ENCODE measurements around the gene NFIC. TPM values are rescaled to one million over a fixed set of nuclear protein-coding genes. Genes with fewer than 3 reads are reported as not detected.

NFIC gene
- total and polyA plus RNA-seq, 3 donors from 2014 or later, result 56.5 to 127 (median 113) TPM

GRCh38 chr19:3409346-3410064 is 43.1 kb downstream of the NFIC start:
- Histone ChIP-seq H3K36me3 (ENCODE audit: low read depth, missing control alignments) (no peaks in the 10 kb centered on the region), H3K4me1 (peaks cover 33% of the 10 kb centered on the region), H3K9me3 (no peaks in the 10 kb centered on the region), H3K27me3 (no peaks in the 10 kb centered on the region), H3K4me3 (no peak overlapping the region), H3K27ac (peak overlapping the region; percentile 69 to 97)
- TF ChIP-seq CTCF (IDR thresholded peaks at IDR 0.05), result no peak
- no peak for TF ChIP-seq POLR2A (IDR thresholded peaks at IDR 0.05)
- peak; percentile 74 for DNase-seq
- 56 to 70% methylated on average over 25 to 30 of the region's 30 CpGs for WGBS, 2 donors
- intact Hi-C loops (cut with DNase I; ENCODE audit: low total_unique reads), result no loop called here

- WGBS, 2 donors, result 74 to 84% methylated on average over 13 of the region's 13 CpGs
- no peak overlapping the region for H3K27ac ChIP-seq
- DNase-seq, result no peak
- TF ChIP-seq CTCF (IDR thresholded peaks at IDR 0.05), result no peak
- TF ChIP-seq POLR2A (IDR thresholded peaks at IDR 0.05), result no peak
- intact Hi-C loops (cut with DNase I; ENCODE audit: low total_unique reads), result no loop called here
- H3K27me3 ChIP-seq, result no peaks in the 10 kb centered on the region
- peaks cover 23% of the 10 kb centered on the region for H3K4me1 ChIP-seq
- no peak overlapping the region for H3K4me3 ChIP-seq
- no peaks in the 10 kb centered on the region for H3K36me3 ChIP-seq (ENCODE audit: low read depth, missing control alignments)
- no peaks in the 10 kb centered on the region for H3K9me3 ChIP-seq
Observed at GRCh38 chr19:3411636-3412035, 45.3 kb downstream of the NFIC start.

- intact Hi-C loops (cut with DNase I; ENCODE audit: low total_unique reads), result no loop called here
- no peak for TF ChIP-seq POLR2A (IDR thresholded peaks at IDR 0.05)
- TF ChIP-seq CTCF (IDR thresholded peaks at IDR 0.05), result no peak
- H3K9me3 ChIP-seq, result no peaks in the 10 kb centered on the region
- no peaks in the 10 kb centered on the region for H3K36me3 ChIP-seq (ENCODE audit: low read depth, missing control alignments)
- H3K4me3 ChIP-seq, result no peak overlapping the region
- peaks cover 23% of the 10 kb centered on the region for H3K4me1 ChIP-seq
- DNase-seq, result no peak
- no peaks in the 10 kb centered on the region for H3K27me3 ChIP-seq
- no peak overlapping the region for H3K27ac ChIP-seq
- 73 to 86% methylated on average over 4 of the region's 4 CpGs for WGBS, 2 donors
Observed at GRCh38 chr19:3412066-3412465, 45.7 kb downstream of the NFIC start.

GRCh38 chr19:3413796-3414327 is 47.5 kb downstream of the NFIC start:
- no peak overlapping the region for H3K27ac ChIP-seq
- DNase-seq, result no peak
- no peaks in the 10 kb centered on the region for H3K27me3 ChIP-seq
- no peak overlapping the region for H3K4me3 ChIP-seq
- no peak for TF ChIP-seq CTCF (IDR thresholded peaks at IDR 0.05)
- TF ChIP-seq POLR2A (IDR thresholded peaks at IDR 0.05), result no peak
- intact Hi-C loops (cut with DNase I; ENCODE audit: low total_unique reads), result no loop called here
- H3K9me3 ChIP-seq, result no peaks in the 10 kb centered on the region
- H3K4me1 ChIP-seq, result peaks cover 9% of the 10 kb centered on the region
- no peaks in the 10 kb centered on the region for H3K36me3 ChIP-seq (ENCODE audit: low read depth, missing control alignments)
- 69 to 79% methylated on average over 13 of the region's 13 CpGs for WGBS, 2 donors

- H3K27me3 ChIP-seq, result no peaks in the 10 kb centered on the region
- WGBS, 2 donors, result 73 to 92% methylated on average over 4 to 5 of the region's 5 CpGs
- H3K4me3 ChIP-seq, result no peak overlapping the region
- TF ChIP-seq POLR2A (IDR thresholded peaks at IDR 0.05), result no peak
- TF ChIP-seq CTCF (IDR thresholded peaks at IDR 0.05), result no peak
- H3K27ac ChIP-seq, result no peak overlapping the region
- intact Hi-C loops (cut with DNase I; ENCODE audit: low total_unique reads), result no loop called here
- no peaks in the 10 kb centered on the region for H3K9me3 ChIP-seq
- no peaks in the 10 kb centered on the region for H3K36me3 ChIP-seq (ENCODE audit: low read depth, missing control alignments)
- peaks cover 3% of the 10 kb centered on the region for H3K4me1 ChIP-seq
- DNase-seq, result no peak
Observed at GRCh38 chr19:3415695-3416094, 49.3 kb downstream of the NFIC start.
